ENCODE data around the gene SHROOM4. TPM values are rescaled to one million over a fixed set of nuclear protein-coding genes. Genes with fewer than 3 reads are reported as not detected.
A peak's percentile ranks its signal among the peaks of the same experiment; 100 is the strongest.

SHROOM4 gene
- total RNA-seq, 1 donor from 2014 or later, result 35.8 TPM

GRCh38 chrX:50579955-50580354 is 234.0 kb downstream of the SHROOM4 start:
- Mint-ChIP-seq H3K27me3 (ENCODE audit: unreplicated experiment) (no peaks in the 10 kb centered on the region), H3K4me1 (ENCODE audit: unreplicated experiment) (no peaks in the 10 kb centered on the region), H3K36me3 (ENCODE audit: low read depth, unreplicated experiment) (peaks cover 7% of the 10 kb centered on the region)

GRCh38 chrX:50577326-50577725 is 236.7 kb downstream of the SHROOM4 start:
- H3K4me3 Mint-ChIP-seq (ENCODE audit: unreplicated experiment), result no peak overlapping the region
- no peaks in the 10 kb centered on the region for H3K27me3 Mint-ChIP-seq (ENCODE audit: unreplicated experiment)

More at GRCh38 chrX:50579955-50580354, 234.0 kb downstream of the SHROOM4 start:
- peak; percentile 71 for TF ChIP-seq CTCF (IDR thresholded peaks at IDR 0.05; ENCODE audit: unreplicated experiment)
- peak; percentile 39 for DNase-seq (ENCODE audit: low spot score)
- H3K4me3 Mint-ChIP-seq (ENCODE audit: unreplicated experiment), result no peak overlapping the region
- H3K9me3 Mint-ChIP-seq (ENCODE audit: unreplicated experiment), result no peaks in the 10 kb centered on the region
- H3K27ac Mint-ChIP-seq (ENCODE audit: unreplicated experiment), result no peak overlapping the region

GRCh38 chrX:50567636-50568035 is 246.4 kb downstream of the SHROOM4 start:
- no peak overlapping the region for H3K4me3 Mint-ChIP-seq (ENCODE audit: unreplicated experiment)
- H3K36me3 Mint-ChIP-seq (ENCODE audit: low read depth, unreplicated experiment), result no peaks in the 10 kb centered on the region
- no peak for TF ChIP-seq CTCF (IDR thresholded peaks at IDR 0.05; ENCODE audit: unreplicated experiment)
- H3K4me1 Mint-ChIP-seq (ENCODE audit: unreplicated experiment), result no peaks in the 10 kb centered on the region
- H3K9me3 Mint-ChIP-seq (ENCODE audit: unreplicated experiment), result no peaks in the 10 kb centered on the region
- no peak overlapping the region for H3K27ac Mint-ChIP-seq (ENCODE audit: unreplicated experiment)
- H3K27me3 Mint-ChIP-seq (ENCODE audit: unreplicated experiment), result no peaks in the 10 kb centered on the region
- DNase-seq (ENCODE audit: low spot score), result no peak

More at GRCh38 chrX:50577326-50577725, 236.7 kb downstream of the SHROOM4 start:
- H3K27ac Mint-ChIP-seq (ENCODE audit: unreplicated experiment), result no peak overlapping the region
- no peak for DNase-seq (ENCODE audit: low spot score)
- no peak for TF ChIP-seq CTCF (IDR thresholded peaks at IDR 0.05; ENCODE audit: unreplicated experiment)
- no peaks in the 10 kb centered on the region for H3K36me3 Mint-ChIP-seq (ENCODE audit: low read depth, unreplicated experiment)
- H3K9me3 Mint-ChIP-seq (ENCODE audit: unreplicated experiment), result no peaks in the 10 kb centered on the region
- no peaks in the 10 kb centered on the region for H3K4me1 Mint-ChIP-seq (ENCODE audit: unreplicated experiment)

GRCh38 chrX:50565718-50566117 is 248.3 kb downstream of the SHROOM4 start:
- Mint-ChIP-seq H3K36me3 (ENCODE audit: low read depth, unreplicated experiment) (no peaks in the 10 kb centered on the region), H3K27ac (ENCODE audit: unreplicated experiment) (no peak overlapping the region), H3K4me1 (ENCODE audit: unreplicated experiment) (no peaks in the 10 kb centered on the region), H3K27me3 (ENCODE audit: unreplicated experiment) (no peaks in the 10 kb centered on the region), H3K9me3 (ENCODE audit: unreplicated experiment) (no peaks in the 10 kb centered on the region), H3K4me3 (ENCODE audit: unreplicated experiment) (no peak overlapping the region)
- no peak for DNase-seq (ENCODE audit: low spot score)
- no peak for TF ChIP-seq CTCF (IDR thresholded peaks at IDR 0.05; ENCODE audit: unreplicated experiment)

Other genes with a start within 250 kb of the SHROOM4 start
- gene BMP15, start 96.5 kb upstream of the SHROOM4 start, total RNA-seq (ENCODE audit: unreplicated experiment), result not detected